Measurements from ENCODE around the gene FZD4. TPM values are rescaled to one million over a fixed set of nuclear protein-coding genes. Genes with fewer than 3 reads are reported as not detected.

Gene FZD4
- total and polyA plus RNA-seq, 2 donors (not counting 3 experiments of a cell fraction or from before 2014, with no cell fraction given) = 56.6 to 112 TPM

- Histone ChIP-seq H3K79me2 (ENCODE audit: control insufficient read depth, insufficient read depth, low read length) (no peaks in the 10 kb centered on the region), H2AFZ (ENCODE audit: low read depth, low read length) (no peak overlapping the region), H3K9me3 (replicated peaks; ENCODE audit: control insufficient read depth, insufficient read depth, low read length) (no peaks in the 10 kb centered on the region), H3K27ac (ENCODE audit: insufficient read depth, low read depth, low read length) (no peak overlapping the region), H3K4me1 (ENCODE audit: control insufficient read depth, extremely low read depth, insufficient read depth, low read length) (peaks cover 2% of the 10 kb centered on the region), H3K9me1 (replicated peaks; ENCODE audit: control insufficient read depth, extremely low read depth, insufficient read depth, low read length) (no peaks in the 10 kb centered on the region), H3K9ac (replicated peaks; ENCODE audit: extremely low read depth, insufficient read depth, low read length) (no peak overlapping the region), H4K20me1 (replicated peaks; ENCODE audit: control insufficient read depth, extremely low read depth, insufficient read depth, low read length) (no peaks in the 10 kb centered on the region), H3K27me3 (ENCODE audit: control insufficient read depth in 2 of 2, insufficient read depth in 2 of 2, low read length in 2 of 2) (no peaks in the 10 kb centered on the region), H3K4me3 (replicated peaks in 1 of 3; ENCODE audit: insufficient read depth in 1 of 3, low read depth in 1 of 3, low read length in 3 of 3) (no peak overlapping the region), H3K36me3 (ENCODE audit: control insufficient read depth in 2 of 2, extremely low read depth in 1 of 2, insufficient read depth in 2 of 2, low read length in 2 of 2) (no peaks in the 10 kb centered on the region), H3K4me2 (ENCODE audit: insufficient read depth, low read length) (no peak overlapping the region)
- ChIA-PET CTCF (interaction anchor here (0.6 to 1.1 kb wide), 3 partner anchors 11 to 49 kb away, joined by 3 read pairs; no protein-coding TSS in a partner anchor), POLR2A (no interaction called here)
- intact Hi-C loops (cut with micrococcal nuclease) (no loop called here), dilution Hi-C loops (cut with MboI; ENCODE audit: extremely low pct_ligation_motif_present, low sequenced_read_pairs) (no loop called here)
- no peak for FAIRE-seq
- DNase-seq (ENCODE audit: low read depth, low spot score) = no peak
- BruUV-seq (replicated peaks) = no TSS peak
- TF ChIP-seq, protein P1, sequence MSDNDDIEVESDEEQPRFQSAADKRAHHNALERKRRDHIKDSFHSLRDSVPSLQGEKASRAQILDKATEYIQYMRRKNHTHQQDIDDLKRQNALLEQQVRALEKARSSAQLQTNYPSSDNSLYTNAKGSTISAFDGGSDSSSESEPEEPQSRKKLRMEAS (IDR thresholded peaks at IDR 0.05; ENCODE audit: insufficient read depth, insufficient read length) = no peak
- TF ChIP-seq EZH2 (IDR thresholded peaks at IDR 0.05; ENCODE audit: borderline replicate concordance, low read depth, low read length, severe bottlenecking) = no peak
- no peak for TF ChIP-seq POLR2AphosphoS5 (IDR thresholded peaks at IDR 0.05; ENCODE audit: insufficient read depth, low read depth, low read length)
- no peak for TF ChIP-seq FOS (IDR thresholded peaks at IDR 0.05; ENCODE audit: borderline replicate concordance, insufficient read depth, low read length)
- TF ChIP-seq CTCF (IDR thresholded peaks at IDR 0.05; ENCODE audit: extremely low read depth in 1 of 2, insufficient read depth in 1 of 2, low read depth in 1 of 2, low read length in 2 of 2) = no peak
- TF ChIP-seq POLR2A (IDR thresholded peaks at IDR 0.05; ENCODE audit: low read depth, low read length) = no peak
- no peak for TF ChIP-seq JUN (IDR thresholded peaks at IDR 0.05; ENCODE audit: borderline replicate concordance, insufficient read depth, insufficient read length, low read depth)
- TF ChIP-seq GATA2 (IDR thresholded peaks at IDR 0.05; ENCODE audit: insufficient read depth, insufficient read length, low read depth, low read length) = no peak
- TF ChIP-seq MYC (IDR thresholded peaks at IDR 0.05; ENCODE audit: low read depth, low read length) = no peak
These were observed 32.5 kb upstream of the FZD4 start for GRCh38 chr11:86987679-86988078.
